ENCODE data around the gene CRAMP1. TPM values are rescaled to one million over a fixed set of nuclear protein-coding genes. Genes with fewer than 3 reads are reported as not detected.

The CRAMP1 gene
- total RNA-seq, 1 donor from 2014 or later, result 12.7 TPM

GRCh38 chr16:1678500-1679098 is 66.4 kb downstream of the CRAMP1 start:
- H3K4me1 ChIP-seq, result peaks cover 0 to 3% of the 10 kb centered on the region in 2 donors
- peak overlapping the region; percentile 35 to 59 for H3K27ac ChIP-seq
- no peaks in the 10 kb centered on the region for H3K9me3 ChIP-seq
- H3K27me3 ChIP-seq, result no peaks in the 10 kb centered on the region
- DNase-seq (ENCODE audit: low spot score in 2 of 2), result peak in 1 of 2 donors; percentile 71
- peak overlapping the region; percentile 70 to 90 for H3K4me3 ChIP-seq
- H3K36me3 ChIP-seq, result peaks cover 15 to 27% of the 10 kb centered on the region in 2 donors
- no peak for TF ChIP-seq CTCF (IDR thresholded peaks at IDR 0.05)
- intact Hi-C loops (cut with DNase I), result loop anchor here (1.0 to 5.0 kb wide), 3 partner anchors 28 to 94 kb away; partner anchors contain the start of genes CRAMP1, EME2, IFT140 and MAPK8IP3

GRCh38 chr16:1680361-1680760 is 68.2 kb downstream of the CRAMP1 start:
- H3K4me1 ChIP-seq, result peaks cover 0 to 3% of the 10 kb centered on the region in 2 donors
- H3K9me3 ChIP-seq, result no peaks in the 10 kb centered on the region
- DNase-seq (ENCODE audit: low spot score in 2 of 2), result no peak
- TF ChIP-seq CTCF (IDR thresholded peaks at IDR 0.05), result no peak
- H3K27me3 ChIP-seq, result no peaks in the 10 kb centered on the region
- peaks cover 2 to 18% of the 10 kb centered on the region in 2 donors for H3K36me3 ChIP-seq
- no peak overlapping the region for H3K4me3 ChIP-seq
- no peak overlapping the region for H3K27ac ChIP-seq
- intact Hi-C loops (cut with DNase I), result no loop called here

GRCh38 chr16:1681032-1681431 is 68.9 kb downstream of the CRAMP1 start:
- Histone ChIP-seq H3K9me3 (no peaks in the 10 kb centered on the region), H3K27me3 (no peaks in the 10 kb centered on the region), H3K4me3 (no peak overlapping the region), H3K4me1 (peaks cover 0 to 3% of the 10 kb centered on the region in 2 donors), H3K27ac (no peak overlapping the region), H3K36me3 (peaks cover 7 to 19% of the 10 kb centered on the region in 2 donors)
- TF ChIP-seq CTCF (IDR thresholded peaks at IDR 0.05), result no peak
- DNase-seq (ENCODE audit: low spot score in 2 of 2), result no peak
- intact Hi-C loops (cut with DNase I), result no loop called here

GRCh38 chr16:1687427-1688316 is 75.5 kb downstream of the CRAMP1 start:
- intact Hi-C loops (cut with DNase I), result no loop called here
- H3K4me3 ChIP-seq, result no peak overlapping the region
- no peaks in the 10 kb centered on the region for H3K9me3 ChIP-seq
- peak overlapping the region; percentile 75 to 76 for H3K27ac ChIP-seq
- no peak for TF ChIP-seq CTCF (IDR thresholded peaks at IDR 0.05)
- peaks cover 18 to 37% of the 10 kb centered on the region in 2 donors for H3K36me3 ChIP-seq
- no peak for DNase-seq (ENCODE audit: low spot score in 2 of 2)
- H3K27me3 ChIP-seq, result no peaks in the 10 kb centered on the region
- peaks cover 0 to 9% of the 10 kb centered on the region in 2 donors for H3K4me1 ChIP-seq

- Histone ChIP-seq H3K36me3 (peaks cover 25 to 46% of the 10 kb centered on the region in 2 donors), H3K4me1 (peaks cover 0 to 9% of the 10 kb centered on the region in 2 donors), H3K27me3 (no peaks in the 10 kb centered on the region), H3K4me3 (no peak overlapping the region), H3K9me3 (no peaks in the 10 kb centered on the region), H3K27ac (peak overlapping the region; percentile 75 to 76)
- TF ChIP-seq CTCF (IDR thresholded peaks at IDR 0.05), result no peak
- peak; percentile 39 to 79 for DNase-seq (ENCODE audit: low spot score in 2 of 2)
- intact Hi-C loops (cut with DNase I), result no loop called here
Measured at GRCh38 chr16:1688807-1689560, 76.8 kb downstream of the CRAMP1 start.
